Activated CD4-positive, alpha-beta T cell treated with anti-CD3 and anti-CD28 coated beads, Interleukin-10, Interleukin-2, amounts not matched to agents 100 ng/mL and 50 ng/mL, durations not matched to agents 16 hours and 8 hours (primary cell): ENCODE measurements around the gene TGFBI.

Experiments used
- DNase-seq: peaks from one replicate; pipeline ENCODE4 v3.0.0-alpha.2; 2020

Gene TGFBI

DNA sequence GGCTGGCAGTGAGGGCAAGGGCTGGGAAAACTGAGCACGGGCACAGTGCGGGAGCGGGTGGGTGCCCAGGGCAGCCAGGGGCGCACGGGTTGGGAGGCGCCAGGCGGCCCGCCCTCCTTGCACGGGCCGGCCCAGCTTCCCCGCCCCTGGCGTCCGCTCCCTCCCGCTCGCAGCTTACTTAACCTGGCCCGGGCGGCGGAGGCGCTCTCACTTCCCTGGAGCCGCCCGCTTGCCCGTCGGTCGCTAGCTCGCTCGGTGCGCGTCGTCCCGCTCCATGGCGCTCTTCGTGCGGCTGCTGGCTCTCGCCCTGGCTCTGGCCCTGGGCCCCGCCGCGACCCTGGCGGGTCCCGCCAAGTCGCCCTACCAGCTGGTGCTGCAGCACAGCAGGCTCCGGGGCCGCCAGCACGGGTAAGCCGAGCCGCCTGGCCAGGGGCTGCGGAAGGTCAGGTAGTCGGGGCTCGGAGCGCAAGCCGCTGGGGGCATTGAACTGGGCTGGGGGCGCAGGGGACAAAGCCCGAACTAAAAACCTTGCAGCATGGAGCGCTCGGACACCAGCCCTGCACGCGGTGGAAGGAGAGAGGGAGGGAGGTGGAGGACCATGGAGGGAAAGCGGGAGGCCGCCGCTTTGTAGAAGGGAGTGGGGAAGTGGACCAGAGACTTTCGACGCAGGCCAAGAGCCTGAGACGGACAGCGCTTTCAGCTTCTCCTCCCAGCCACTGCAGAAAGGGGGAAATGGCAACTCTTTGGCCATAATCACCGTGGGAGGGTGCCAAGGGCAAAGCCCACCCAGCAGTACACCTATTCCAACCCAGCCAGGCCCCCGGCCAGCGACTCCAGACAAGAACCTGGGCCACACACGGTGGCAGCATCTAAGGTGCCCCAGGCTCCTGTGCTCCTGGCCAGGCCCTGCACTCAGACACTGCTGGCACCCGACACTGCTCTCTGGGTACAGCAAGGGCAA lies at the start of gene TGFBI:
Gene TGFBI, plus strand, starts transcription at position 207 of the 961 bp plus-strand sequence. Its CDS starts 68 bp downstream, at position 275.
- DNase-seq: peak; percentile 24

DNA sequence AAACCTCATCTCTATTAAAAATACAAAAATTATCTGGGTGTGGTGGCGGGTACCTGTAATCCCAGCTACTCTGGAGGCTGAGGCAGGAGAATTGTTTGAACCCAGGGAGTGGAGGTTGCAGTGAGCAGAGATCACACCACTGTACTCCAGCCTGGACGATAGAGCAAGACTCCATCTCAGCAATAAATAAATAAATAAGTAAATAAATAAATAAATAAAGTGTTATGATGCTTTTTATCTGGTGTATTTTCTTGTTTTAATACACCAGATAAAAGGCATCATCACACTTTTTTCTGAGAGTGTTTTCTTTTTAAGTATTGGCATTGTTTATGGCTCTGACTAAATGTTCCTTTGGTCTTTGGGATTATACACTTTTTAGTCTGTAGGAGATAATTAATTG lies 49.8 kb upstream of the TGFBI start:
- no peak for DNase-seq

DNA sequence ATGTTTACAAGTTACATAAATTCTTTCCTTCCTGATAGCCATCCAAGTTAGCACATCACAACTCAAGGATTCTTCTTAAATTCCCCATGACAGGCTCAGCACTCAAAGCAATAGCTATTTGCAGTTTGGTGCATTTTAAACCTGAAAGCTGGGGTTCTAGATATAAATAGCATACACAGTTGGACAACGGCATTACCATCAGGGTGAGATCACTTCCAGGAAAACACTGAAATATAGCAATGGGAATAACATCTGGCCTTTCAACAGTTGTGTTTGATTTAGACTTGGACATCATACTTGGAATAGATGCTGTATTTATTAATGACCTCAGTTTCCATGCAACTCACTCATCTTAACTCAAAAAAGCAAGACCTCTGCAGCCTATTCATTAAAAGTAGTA lies 49.3 kb upstream of the TGFBI start:
- DNase-seq: no peak

DNA sequence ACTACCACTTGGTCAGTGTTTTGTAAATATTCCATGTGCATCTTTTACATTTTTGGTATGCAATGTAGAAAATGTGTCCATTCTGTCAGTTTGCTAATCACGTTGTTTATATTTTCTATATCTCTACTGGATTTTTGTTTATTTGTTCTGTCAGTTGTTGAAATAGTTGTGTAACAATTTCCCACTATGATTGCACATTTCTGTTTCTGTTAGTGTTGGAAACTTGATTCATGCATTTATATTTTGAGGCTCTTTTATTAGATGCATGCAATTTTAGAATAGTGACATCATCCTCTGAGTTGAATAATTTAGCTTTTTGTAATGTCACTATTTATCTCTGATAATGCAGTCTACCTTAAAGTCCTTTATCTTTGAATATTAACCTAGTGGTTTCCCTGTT lies 48.2 kb upstream of the TGFBI start:
- DNase-seq: no peak

DNA sequence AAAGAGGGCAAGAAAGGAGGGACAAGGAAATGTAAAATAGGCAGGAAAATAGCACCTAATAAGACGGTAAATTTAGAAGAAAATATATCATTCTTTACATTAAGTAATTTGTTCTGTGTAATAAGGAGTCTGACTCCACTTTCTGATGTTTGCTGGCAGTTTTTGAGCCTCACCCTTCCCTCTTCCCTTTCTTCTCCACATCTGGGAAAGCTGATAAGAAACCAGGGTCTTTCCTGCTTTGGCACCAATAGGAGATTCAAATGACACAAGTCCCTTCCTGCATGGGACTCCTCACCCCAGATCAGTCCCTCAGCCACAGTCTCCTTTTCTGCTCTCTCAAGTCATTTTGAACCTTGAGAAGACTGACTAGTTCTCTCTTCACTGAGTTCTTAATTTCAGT lies 42.8 kb upstream of the TGFBI start:
- DNase-seq: no peak

DNA sequence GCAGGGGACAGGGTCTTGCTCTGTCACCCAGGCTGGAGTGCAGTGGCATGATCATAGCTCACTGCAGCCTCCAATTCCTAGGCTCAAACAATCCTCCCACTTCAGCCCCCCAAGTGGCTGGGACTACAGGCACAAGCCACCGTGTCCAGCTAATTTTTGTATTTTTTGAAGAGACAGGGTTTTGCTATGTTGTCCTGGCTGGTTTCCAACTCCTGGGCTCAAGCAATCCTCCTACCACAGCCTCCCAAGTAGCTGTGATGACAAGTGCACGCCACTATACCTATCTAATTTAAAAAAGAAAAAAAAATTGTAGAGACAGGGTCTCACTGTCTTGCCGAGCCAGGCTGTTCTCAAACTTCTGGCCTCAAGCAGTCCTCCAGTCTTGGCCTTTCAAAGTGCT lies 42.4 kb upstream of the TGFBI start:
- no peak for DNase-seq

DNA sequence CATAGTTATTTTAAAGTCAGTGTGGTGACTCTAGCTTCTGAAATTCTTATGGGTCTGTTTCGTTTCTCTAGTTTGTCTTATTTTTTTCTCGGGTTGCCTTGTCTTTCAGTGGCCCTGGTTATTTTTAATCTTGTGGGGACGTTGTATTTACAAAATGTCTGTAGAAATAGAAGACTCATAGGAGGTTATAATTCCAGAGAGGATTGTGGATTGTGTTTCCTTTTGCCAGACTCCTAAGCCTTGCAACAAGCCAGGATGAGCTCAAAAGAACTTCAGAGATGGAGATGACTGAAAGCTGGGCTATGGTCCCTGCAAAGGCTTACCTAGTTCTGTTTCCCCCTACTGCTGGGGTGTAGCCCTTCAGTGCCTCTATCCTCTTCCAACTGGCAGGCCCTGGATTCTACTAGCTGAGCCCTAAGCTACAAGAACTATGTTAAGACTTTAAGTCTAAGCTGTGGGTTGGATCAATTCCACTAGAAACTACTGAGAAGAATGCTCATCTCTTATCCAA lies 41.8 kb upstream of the TGFBI start:
- DNase-seq: no peak

DNA sequence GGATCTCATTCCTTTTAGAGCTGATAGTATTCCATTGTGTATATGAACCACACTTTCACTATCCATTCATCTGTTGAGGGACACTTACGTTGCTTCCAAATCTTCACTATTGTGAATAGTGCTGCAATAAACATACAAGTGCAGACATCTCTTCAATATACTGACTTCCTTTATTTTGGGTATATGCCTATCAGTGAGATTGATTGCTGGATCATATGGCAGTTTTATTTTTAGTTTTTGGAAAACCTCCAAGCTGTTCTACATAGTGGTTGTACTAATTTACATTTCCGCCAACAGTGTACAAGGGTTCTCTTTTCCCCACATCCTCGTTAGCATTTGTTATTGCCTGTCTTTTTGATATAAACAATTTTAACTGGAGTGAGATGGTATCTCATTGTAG lies 40.2 kb upstream of the TGFBI start:
- no peak for DNase-seq

DNA sequence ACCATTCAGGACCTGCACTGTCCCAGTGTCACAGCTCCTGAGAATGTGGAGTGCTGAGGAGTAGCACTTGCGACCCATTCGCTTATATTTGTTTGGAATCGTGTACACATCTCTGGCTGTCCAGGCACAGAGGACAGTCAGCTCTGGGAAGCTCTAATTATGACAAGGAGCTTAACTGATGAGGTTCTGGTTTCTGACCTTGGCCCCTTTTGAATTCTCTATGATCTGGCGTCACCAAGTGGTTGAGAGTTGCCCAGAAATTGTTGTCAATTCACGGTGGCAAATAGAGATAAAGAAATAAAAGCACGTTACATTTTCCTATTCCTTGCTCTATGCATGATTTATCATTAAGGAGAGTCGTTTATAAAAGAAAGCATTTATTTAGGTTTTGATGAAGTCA lies 39.1 kb upstream of the TGFBI start:
- no peak for DNase-seq

DNA sequence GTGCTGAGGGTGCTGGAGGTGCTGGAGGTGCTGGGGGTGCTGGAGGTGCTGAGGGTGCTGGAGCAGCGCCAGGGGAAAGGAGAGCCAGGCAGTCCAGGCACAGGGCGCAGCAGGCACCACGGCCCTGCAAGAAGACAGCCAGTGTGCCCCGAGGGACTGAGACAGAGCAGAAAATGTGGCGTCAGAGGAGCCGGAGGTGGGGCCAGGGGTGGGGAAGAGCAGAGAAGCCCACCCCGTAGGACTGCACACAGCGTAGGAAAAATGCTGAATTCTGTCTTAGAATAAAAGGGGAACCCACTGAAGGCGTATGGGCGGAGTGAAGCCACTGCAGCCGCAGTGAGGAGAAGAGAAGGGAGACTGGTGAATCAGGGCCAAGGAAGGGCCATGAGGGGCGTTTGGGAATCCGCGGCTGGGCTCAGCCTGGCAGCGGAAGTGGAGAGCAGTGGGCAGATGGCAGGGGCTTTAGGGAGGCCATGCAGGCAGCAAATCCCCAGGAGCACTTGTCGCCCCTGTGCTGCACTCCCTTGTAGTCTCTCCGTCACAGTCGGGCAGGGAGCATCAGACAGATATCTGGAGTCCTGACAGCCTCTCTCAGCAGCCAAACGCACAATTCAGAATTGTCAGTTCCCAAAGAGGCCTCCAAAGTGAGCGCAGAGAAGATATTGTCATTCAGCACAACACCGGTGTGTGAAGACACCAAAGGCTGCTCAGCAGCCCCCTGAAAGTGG lies 38.1 kb upstream of the TGFBI start:
- DNase-seq: no peak

DNA sequence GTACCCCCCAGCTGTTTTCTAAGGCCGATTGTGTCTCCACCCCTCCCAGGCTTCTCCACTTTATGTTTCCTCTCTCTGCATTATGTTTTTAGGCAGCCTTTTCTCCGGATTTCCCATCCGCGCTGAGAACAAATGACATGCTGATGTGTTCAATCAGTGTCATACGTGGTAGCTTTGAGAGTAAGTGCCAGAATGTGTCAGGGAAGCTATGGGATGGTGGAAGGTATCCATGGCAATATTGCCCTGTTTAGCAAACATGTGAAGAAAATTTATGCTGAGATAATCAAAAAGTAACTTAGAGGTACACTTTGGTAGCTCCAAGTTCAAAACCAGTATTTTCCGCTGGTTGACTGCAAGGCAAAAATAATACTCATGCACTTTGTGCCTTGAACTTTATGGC lies 37.4 kb upstream of the TGFBI start:
- DNase-seq: no peak

DNA sequence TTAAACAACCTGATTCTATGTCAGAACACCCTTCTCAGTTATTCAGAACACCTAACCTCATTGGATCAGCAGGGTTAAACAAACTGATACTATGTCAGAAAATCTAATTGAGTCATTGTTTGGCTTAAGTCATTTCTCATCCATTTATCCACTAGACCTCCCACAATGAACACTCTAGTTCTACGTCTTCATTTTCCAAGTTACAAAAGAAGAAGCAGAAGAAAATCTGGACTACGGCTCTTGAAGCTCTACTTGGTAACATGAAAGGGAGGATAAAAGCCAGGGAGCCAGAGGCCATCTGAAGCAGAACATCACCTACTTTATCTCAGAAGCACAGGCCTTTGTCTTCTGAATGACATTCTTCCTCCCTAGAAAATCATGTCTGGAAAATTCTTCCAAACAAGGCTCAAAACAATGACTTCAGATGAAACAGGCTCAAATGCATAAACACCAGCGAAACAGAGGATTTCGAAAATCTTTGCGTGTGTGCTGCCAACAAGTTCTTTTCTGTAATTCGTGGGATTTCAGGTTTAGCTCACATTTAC lies 35.4 kb upstream of the TGFBI start:
- DNase-seq: no peak

DNA sequence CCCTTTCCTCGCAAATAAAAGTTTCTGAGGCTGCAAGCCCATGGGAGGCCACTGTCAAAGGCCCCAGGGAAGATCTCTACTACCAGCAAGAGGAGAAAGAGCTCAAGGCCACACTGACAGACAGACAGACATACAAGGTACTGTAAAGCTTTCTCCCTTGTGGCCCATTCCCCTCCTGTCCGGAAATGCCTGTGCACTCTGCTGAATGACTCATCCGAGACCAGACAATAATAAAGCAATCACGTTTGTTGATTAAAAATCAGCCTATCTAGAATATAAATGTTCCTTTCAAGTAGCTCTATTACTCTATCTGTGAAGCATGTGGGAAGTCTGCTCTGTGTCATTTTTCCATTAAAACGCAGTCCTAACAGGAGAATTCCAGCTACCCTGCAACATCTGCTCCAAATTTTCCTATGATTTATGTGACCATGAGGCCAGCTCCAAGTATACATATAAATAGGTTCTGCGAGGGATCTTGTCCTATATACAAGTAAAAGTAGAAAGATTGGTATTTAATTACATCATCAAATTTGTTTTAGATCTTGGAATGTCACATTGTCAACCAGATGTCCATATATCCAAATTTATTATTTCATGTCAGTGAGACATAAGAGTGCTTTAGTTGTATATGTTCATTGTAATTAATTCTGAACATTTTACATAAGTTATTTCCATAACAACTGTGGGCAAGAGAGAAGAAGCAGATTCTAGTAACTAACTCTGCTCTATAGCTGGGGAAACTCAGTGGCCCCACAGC lies 34.7 kb upstream of the TGFBI start:
- DNase-seq: no peak

DNA sequence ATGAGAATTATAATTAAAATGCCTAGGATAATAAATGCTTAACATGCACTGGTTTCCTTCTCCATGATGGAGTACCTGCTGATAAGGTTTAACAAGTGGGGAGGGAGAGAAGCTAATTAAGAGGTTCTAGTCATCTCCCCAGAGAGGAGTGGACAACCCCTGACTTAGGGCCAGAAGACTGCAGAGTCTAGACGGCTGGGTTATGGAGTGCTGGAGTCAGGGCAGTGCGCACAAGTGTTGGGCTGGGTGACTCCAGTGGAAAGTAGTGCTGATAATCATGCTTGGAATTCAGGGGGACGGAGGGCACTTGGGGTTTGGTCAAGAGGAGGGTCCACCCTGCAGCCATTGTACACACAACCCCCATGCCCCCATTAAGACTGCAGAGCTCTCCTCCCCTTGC lies 32.8 kb upstream of the TGFBI start:
- no peak for DNase-seq

DNA sequence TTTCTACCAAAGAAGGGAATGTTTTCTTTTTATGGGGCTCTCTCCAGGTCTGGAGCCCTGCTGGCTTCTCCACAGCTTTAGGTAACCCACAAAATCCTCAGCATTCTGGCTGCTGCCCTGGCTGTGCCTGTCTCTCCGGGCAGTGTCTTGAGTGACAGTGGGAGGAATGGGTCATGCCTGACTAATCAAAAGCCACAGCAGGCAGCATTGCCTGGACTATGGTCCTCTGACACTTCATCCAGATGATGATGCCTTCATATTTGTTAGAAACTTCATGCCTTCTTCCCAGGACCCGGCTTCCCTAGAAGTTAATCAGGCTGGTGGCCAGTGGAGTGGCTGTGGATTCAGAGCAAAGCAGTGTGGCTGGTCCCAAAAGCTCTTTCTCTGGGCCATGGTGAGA lies 32.2 kb upstream of the TGFBI start:
- no peak for DNase-seq

DNA sequence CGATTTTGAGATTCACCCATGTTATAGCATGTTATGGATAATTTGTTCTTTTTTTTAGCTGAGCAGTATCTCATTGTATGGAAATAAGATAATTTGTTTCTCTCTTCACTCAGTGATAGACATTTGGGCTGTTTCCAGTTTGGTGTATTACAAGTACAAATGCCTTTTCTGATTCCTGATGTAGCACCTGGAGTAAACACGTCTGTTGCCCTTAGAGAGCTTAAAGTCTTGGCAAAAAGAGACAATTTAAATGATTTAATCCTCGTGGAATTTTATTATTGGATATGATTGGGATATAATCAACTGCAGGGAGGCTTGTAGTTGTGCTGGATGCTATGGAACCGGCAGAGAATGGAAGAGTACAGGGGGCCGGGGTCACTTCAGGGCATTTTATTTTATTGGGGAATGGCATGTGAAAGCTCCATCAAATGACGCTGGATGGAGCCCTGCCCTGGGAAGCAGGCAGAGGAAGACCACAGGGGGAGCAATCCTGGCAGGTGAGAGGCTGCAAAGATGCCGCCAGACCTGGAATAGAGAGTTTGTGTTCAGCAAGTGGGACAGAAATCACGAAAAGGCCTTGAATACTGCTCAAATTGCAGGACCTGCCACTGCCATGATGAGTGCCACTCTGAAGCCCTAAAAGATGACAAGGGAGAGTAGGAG lies 31.0 kb upstream of the TGFBI start:
- no peak for DNase-seq

DNA sequence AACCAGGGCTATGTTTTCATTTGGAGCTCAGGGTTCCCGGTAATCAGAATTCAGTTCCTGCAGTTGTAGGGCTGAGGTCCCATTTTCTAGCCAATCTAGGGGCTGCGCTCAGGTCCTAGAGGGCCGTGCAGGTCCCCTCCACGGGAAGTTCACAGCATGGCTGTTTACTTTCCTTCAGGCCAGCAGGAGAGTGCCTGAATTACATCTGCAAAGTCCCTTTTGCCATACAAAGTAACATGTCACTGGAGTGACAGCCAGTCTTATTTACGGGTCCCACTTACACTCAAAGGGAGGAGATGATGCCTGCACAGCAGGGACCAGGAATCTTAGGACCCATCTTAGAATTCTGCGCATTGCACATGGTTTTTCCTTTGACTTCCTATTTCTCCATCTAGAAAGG lies 29.9 kb upstream of the TGFBI start:
- no peak for DNase-seq

DNA sequence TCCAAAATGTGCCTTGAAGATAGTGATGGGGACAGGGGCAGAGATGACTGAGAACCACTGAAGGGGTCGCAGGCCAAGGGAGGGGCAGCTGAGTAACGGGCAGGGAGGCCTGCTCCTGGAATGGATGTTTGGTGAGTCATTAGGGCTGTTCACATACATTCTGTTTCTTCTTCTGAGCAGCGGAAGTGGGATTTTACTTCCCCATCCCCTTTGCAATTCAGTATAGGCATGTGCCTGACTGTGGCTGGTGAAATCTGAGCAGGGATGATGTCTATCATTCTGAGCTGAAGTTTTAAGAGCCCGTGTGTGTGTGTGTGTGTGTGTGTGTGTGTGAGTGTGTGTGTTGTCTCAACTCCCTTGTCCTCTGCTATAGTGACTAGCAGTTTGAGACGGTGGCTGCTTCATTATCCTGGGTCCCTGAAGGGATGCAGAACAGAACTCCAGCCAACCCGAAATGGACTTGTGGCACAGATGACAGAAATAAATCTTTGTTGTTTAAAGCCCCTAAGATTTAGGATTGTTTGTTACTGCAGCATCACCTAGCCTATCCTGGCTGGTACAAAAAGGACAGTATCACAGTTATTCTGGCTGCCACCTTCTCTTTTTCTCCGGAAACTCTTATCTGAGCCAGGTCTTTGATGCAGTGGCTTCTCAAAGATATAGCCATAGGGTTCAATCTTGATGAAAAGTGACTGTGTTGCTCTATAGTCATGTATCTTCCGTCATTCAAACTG lies 29.2 kb upstream of the TGFBI start:
- DNase-seq: no peak

DNA sequence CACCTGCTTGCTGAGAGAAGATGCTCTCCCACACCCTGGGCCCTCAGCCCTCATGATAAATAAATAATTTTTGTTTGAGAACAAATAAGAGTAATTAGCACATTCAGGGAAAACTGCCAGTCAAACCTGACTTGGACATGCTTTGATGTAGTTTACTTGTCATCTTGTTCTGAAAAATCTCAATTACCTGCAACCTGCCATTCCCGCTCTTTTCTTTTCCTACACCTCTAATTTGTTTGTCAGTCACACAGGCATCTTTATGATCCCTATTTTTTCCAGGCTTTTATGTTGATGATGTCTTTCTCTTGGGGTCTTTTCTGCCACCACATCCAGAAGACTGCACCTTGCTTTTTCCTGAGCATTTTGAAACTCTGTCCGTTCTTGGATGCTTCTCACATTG lies 28.6 kb upstream of the TGFBI start:
- no peak for DNase-seq

DNA sequence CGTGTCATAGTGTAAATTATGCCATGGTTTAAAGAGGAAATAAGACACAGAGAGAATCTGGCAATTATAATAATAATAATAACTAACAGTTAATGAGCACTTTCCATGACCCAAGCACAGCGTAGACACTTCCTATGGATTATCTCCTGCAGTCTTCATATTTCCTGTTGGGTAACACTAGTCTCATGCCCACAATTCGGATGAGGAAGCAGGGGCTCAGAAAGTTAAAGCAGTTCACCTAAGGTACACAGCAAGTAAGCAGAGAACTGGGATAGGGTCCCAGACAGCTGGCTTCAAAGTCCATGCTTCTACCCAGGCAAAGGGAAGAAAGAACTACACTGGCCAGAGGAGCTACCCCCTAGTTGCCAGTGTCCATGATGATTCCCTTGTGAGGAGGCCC lies 27.9 kb upstream of the TGFBI start:
- no peak for DNase-seq

DNA sequence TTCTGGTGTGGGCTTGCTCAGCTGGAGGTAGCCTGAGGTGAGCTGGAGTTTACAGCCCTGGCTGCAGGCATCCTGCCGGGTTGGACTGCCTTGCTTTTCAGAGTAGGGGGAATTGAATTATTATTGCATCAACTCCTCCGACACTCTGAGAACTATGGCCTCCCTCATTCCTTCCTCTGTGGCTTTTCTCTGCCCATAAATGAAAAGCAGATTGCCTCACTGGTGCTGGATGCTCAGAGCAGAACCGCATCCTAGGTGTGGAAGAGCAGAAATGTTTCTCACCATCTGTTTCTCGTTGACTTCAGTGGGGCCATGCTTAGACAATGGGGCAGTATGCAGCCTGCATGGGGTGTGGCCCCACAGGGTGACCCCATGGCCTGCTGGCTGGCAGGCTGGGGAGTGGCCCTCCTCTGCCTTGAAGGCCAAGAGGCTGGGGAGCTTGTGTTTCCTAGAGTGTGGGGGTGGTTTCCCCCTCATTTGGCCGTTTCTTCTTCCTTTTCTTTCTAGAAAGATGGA lies 27.3 kb upstream of the TGFBI start:
- DNase-seq: no peak
